GM21360 (cell line): ENCODE data around the gene KCTD1.

Source experiments
- ATAC-seq: cut with Tn5 transposase; IDR thresholded peaks from one replicate; pipeline ENCODE4 v1.9.1; 2021; ENCODE audit warnings: mild to moderate bottlenecking, moderate library complexity; ENCODE audit not compliant: unreplicated experiment

The KCTD1 gene

DNA sequence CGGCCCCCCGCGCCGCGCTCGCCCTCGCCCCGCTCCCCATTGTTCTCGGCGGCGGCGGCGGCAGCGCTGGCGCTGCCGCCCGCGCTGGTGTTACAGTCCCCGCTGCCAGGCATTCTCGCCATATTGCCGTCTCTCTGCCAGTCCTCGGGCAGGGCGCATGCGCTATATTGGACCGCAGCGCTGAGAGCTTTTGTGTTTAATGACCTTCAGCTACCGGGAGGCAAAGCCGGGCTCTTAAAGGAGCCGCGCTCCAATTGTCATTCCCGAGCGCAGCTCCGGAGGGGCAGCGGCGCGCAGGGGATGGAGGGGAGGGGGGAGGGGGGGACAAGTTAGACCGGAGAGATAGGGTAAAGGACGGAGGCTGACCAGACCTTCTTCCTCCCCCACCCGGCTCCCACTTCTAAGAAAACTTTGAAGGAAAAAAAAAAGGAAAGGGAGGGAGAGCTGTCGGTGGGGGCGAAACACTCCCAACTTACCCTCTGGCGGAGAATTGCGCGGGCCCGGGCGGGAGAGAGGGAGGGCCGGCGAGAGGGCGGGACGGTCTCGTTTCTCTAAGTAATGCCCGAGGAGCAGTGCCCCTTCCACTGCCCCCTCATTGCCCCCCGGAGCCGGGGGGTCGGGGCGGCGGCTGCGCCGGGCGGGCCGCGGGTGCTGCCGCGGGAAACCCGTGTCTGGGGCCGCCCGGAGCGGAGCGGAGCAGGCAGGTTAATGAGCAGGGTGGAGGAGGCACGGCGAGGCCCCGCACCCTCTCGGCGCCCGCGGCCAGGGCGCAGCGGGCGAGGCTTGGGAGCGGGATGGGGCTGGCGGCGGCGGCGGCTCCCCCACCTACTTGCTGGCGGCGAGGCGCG is at the start of gene KCTD1:
Gene KCTD1, minus strand, starts transcription at position 139 of the 848 bp plus-strand sequence. Its CDS starts 17 bp downstream, at position 122.
- ATAC-seq = peak; percentile 42

- ATAC-seq = no peak
Observed at GRCh38 chr18:26593365-26594320, 45.3 kb upstream of the KCTD1 start.

DNA sequence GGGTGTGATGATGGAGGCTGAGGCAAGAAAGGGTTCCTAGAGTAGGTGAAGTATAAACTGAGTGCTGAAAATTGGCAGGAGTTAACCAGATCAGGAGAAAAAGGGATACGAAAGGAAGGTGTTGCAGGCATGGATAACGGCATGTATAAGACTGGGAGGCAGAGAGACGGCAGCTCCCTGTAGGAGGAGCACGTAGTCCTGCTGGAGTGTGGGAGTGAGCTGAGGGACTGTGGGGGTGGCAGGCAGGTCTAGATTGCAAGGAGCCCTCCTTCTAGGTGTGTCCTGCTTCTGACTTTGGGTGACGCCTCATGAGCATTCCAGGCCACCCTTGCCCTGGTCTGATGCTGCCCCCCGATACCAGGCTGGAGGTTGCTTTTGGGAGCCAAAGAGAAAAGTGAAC is 36.4 kb upstream of the KCTD1 start:
- ATAC-seq = no peak

DNA sequence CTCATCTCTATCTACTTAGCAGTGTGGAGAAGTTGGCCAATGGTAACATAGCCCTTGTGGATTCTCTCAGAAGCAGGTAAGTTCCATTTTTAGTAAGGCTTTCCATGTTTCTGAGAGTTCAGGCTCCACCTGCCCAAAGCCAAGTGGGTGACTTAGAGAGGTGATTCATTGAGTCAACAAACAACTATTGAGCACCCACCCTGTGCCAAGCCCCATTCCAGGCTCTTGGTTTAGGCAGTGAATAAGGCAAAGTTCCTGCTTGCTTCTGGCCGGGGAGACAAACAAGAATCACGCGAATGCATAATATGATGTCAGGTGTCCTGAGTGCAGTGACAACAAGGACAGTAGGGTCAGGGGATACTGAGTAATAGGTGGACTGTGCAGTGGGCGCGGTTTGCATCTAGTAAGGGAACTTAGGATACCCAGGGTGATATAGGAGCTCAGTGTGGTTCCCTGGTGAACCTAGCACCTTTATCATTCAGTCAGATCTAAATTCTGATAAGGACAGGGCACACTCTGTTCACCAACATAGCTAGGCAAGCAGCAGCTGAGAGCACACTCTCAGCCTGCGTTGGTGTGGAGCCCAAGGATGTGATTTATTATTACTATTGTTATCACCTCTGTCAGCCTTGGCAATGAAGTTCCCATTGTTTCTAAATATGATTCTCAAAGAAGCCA is 31.7 kb upstream of the KCTD1 start:
- no peak for ATAC-seq

DNA sequence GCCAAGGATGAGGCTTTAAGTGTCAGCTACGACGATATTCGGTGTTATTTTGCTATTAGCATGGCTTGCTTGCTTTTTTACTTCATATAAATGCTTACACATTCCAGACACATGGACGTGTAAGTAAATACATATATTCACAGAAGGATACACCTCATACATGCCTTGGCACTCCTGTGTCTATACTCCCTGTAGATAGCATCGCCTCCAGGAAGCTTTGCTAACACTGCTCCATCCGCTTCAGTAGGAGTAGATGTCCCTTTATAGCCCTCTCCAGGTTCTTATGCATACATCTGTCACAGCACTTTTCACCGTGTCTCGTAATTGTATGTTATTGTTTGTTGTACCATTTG is 27.5 kb upstream of the KCTD1 start:
- no peak for ATAC-seq

DNA sequence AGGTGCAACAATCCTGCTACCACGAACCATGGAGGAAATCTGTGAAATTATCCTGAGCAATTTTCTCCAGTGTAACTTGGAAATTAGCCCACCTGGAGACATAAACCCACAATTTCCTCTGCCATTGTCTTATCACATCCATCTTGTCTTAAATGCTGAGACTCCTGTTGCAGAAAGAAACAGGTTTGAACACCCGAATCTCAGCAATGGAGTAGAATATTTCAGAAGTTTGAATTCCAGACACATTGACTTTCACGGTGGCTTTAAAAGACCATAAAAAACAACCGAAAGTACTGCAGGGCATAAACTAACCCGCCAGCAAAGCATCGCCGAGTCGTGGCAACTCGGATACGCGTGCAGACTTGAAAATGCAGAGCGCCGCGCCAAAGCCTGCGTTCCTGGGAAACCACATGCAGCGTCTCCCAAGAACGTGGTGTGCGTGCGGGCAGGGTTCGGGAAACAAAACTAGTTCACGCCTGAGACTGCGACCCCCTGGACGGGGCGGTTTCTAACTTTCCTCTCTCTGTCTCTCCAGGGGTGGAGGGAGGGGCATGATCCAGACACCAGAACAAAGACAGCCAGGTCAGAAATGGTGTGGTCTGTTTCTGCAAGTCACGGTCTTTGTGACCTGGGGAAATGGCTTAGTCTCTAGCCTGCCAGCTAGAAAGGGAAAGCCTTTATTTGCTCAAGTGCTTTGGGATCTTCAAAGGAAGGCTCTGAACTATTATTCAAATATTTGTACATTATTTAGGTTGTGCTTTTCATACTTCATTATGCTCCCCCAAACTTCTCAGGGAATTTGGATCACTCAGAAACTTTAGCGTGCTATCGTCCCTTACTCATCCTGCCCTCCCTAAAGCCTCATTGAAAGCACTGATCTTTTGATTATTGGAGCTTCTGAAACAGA is 26.9 kb upstream of the KCTD1 start:
- no peak for ATAC-seq

GRCh38 chr18:26568926-26569665 is 20.7 kb upstream of the KCTD1 start:
- no peak for ATAC-seq

- no peak for ATAC-seq
Observed at GRCh38 chr18:26568513-26568912, 20.2 kb upstream of the KCTD1 start.

DNA sequence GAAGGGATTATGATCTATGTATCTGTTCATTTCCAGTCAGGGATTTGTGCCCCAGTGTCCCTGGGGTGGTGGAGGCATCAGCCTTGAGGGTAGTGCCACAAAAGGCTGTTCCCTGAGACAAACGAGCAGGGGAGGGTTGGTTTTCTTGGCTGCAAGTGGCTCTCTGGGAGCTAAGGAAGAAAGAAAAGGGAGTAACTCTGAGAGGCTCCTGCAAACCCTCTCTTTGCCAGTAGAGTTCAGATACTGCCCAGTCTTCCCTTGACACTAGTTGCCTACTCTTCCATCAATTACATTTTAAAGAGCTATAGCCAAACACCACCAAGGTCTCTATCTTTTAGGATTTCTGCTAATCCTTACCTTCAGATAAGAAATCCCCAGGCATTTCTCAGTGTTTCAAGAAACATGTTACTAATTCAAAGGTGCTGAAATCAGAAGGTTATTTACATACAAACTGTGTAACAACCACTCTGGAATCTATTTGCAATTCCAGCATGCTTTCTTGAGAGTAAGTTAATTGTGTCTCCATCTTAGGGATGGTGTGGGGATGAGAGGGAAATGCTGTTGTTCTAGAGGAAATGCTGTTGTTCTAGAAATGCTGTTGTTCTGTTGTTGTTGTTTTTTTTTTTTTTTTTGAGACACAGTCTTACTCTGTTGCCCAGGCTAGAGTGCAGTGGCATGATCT is 18.7 kb upstream of the KCTD1 start:
- ATAC-seq = no peak

DNA sequence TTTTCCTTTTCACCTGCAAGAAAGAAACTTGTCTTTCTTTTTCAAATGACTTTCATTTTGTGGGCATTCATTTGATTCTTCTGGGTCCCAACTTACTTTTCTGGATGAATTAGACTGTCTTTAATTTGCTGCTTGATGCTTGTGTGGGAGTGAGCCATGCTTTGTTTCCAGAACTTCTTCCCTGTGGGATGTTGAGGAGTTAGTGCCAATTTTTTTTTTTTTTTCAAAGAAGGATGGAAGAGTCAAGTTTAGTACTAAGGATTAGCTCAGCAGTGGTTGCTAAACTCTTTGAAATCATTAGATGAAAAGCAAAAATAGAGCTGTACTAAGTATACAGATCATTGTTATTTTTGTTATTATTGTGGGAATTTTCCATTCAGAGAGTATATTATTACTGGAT is 17.2 kb upstream of the KCTD1 start:
- no peak for ATAC-seq

- no peak for ATAC-seq
Observed at GRCh38 chr18:26563024-26563423, 14.7 kb upstream of the KCTD1 start.

GRCh38 chr18:26562568-26562967 is 14.2 kb upstream of the KCTD1 start:
- ATAC-seq = no peak

GRCh38 chr18:26561769-26562168 is 13.4 kb upstream of the KCTD1 start:
- ATAC-seq = no peak

DNA sequence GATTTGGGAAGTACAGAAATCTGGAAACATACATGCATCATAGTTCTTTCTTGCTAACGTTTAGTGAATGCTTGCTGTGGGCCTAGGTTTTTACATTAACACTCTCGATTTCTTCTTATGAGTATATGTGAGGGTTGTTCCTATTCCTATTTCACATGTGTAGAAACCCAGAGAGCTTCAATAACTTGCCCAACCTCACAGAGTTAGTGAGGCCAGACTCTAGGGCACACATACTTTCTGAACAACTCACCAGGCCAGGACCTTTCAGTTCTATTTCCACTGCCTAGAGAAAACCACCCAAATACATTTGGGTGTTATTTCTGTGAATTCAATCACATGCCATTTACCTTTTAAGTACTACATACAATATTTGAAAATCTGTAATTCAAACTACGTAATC is 8.2 kb upstream of the KCTD1 start:
- peak; percentile 91 for ATAC-seq

GRCh38 chr18:26555804-26556553 is 7.6 kb upstream of the KCTD1 start:
- ATAC-seq = peak; percentile 19

DNA sequence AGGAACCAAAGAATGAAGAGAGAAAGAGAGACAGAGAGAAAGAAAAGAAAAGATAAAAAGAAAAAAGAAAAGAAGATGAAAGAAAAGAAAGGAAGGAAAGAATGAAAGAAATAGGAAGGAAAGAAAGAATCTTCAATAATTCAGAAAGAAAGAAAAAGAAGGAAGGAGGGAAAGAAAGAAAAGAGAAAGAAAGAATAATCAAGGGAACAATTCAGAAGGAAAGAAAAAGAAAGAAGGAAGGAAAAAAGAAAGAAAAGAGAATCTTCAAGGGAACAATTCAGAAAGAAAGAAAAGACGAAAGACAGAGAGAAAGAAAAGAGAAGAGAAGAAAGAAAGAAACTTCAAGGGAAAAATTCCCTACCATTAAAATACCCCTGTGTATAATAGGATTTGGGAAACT is 5.6 kb upstream of the KCTD1 start:
- ATAC-seq = no peak

GRCh38 chr18:26551695-26552081 is 3.3 kb upstream of the KCTD1 start:
- no peak for ATAC-seq

DNA sequence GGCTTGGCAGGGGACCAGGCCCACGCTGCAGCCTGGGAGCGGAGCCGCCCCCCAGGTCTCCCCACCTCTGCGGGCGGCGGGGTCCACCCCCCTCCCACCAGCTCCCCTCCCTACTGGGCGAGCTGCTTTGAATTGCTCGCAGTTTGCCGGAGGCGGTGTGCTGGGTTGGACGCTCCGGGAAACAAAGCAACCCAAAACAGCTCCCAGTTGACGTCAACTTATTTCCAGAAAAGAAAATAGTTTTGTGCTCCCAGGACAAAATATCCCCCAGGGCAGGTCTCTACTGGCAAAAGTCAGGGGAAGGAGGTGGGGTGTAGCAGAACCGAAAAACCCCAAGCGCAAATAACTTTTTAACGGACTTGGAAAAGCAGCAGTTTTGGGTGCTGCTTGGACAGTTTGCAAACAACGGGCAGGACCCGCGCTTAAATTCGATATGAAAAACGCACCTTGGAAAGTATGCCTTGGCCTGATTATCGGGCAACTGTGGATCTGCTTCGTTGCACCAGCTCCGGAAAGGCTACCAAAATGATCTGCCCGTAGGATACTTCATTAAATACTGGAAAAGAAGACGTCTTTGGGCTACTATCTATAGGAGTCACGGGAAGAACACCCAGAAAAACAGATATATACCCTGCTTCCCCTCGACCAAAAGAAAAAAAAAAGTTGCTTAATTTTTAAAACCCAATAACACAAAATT is 2.8 kb upstream of the KCTD1 start:
- ATAC-seq = no peak
